Neuron (in vitro differentiated cells): ENCODE measurements around the gene PALLD.
A peak's percentile ranks its signal among the peaks of the same experiment; 100 is the strongest.

Experiments used
- H2AFZ ChIP-seq: one replicate; pipeline ENCODE4 v1.6.1; 2013; ENCODE audit warnings: low read depth, mild to moderate bottlenecking, inconsistent platforms, low read length, moderate library complexity
- H3K27me3 ChIP-seq: one replicate; pipeline ENCODE4 v1.6.1; 2013; ENCODE audit warnings: low read length; ENCODE audit not compliant: insufficient read depth
- H3K36me3 ChIP-seq: one replicate; pipeline ENCODE4 v1.6.1; 2013; ENCODE audit warnings: low read length; ENCODE audit not compliant: insufficient read depth
- H3K4me1 ChIP-seq: one replicate; pipeline ENCODE4 v1.6.1; 2013; ENCODE audit warnings: low read length; ENCODE audit not compliant: insufficient read depth
- H3K4me3 ChIP-seq: 2 replicates; pipeline ENCODE4 v1.5.1; 2013; ENCODE audit warnings: mild to moderate bottlenecking, low read length, moderate library complexity
- H3K9me3 ChIP-seq: one replicate; pipeline ENCODE4 v1.6.1; 2013; ENCODE audit warnings: low read length

The PALLD gene

GRCh38 chr4:168619266-168619631 is 122.4 kb downstream of the PALLD start:
- H3K36me3 ChIP-seq: no peaks in the 10 kb centered on the region
- H3K9me3 ChIP-seq: no peaks in the 10 kb centered on the region
- no peak overlapping the region for H2AFZ ChIP-seq
- no peaks in the 10 kb centered on the region for H3K4me1 ChIP-seq
- no peak overlapping the region for H3K4me3 ChIP-seq
- no peaks in the 10 kb centered on the region for H3K27me3 ChIP-seq

- no peak overlapping the region for H2AFZ ChIP-seq
- H3K27me3 ChIP-seq: no peaks in the 10 kb centered on the region
- no peak overlapping the region for H3K4me3 ChIP-seq
- H3K36me3 ChIP-seq: no peaks in the 10 kb centered on the region
- H3K9me3 ChIP-seq: no peaks in the 10 kb centered on the region
- no peaks in the 10 kb centered on the region for H3K4me1 ChIP-seq
Measured at GRCh38 chr4:168621806-168622589, 125.1 kb downstream of the PALLD start.

- H3K4me3 ChIP-seq: no peak overlapping the region
- H3K4me1 ChIP-seq: no peaks in the 10 kb centered on the region
- H3K9me3 ChIP-seq: no peaks in the 10 kb centered on the region
- H3K27me3 ChIP-seq: no peaks in the 10 kb centered on the region
- no peaks in the 10 kb centered on the region for H3K36me3 ChIP-seq
- H2AFZ ChIP-seq: no peak overlapping the region
Measured at GRCh38 chr4:168622600-168622999, 125.7 kb downstream of the PALLD start.

GRCh38 chr4:168623011-168623410 is 126.2 kb downstream of the PALLD start:
- no peak overlapping the region for H2AFZ ChIP-seq
- no peaks in the 10 kb centered on the region for H3K36me3 ChIP-seq
- no peaks in the 10 kb centered on the region for H3K9me3 ChIP-seq
- no peaks in the 10 kb centered on the region for H3K27me3 ChIP-seq
- H3K4me3 ChIP-seq: no peak overlapping the region
- no peaks in the 10 kb centered on the region for H3K4me1 ChIP-seq

GRCh38 chr4:168623484-168623883 is 126.6 kb downstream of the PALLD start:
- Histone ChIP-seq H3K4me1 (no peaks in the 10 kb centered on the region), H3K36me3 (no peaks in the 10 kb centered on the region), H2AFZ (no peak overlapping the region), H3K27me3 (no peaks in the 10 kb centered on the region), H3K4me3 (no peak overlapping the region), H3K9me3 (no peaks in the 10 kb centered on the region)

GRCh38 chr4:168628251-168628650 is 131.4 kb downstream of the PALLD start:
- H3K9me3 ChIP-seq: no peaks in the 10 kb centered on the region
- no peaks in the 10 kb centered on the region for H3K36me3 ChIP-seq
- H3K4me1 ChIP-seq: peaks cover 8% of the 10 kb centered on the region
- H2AFZ ChIP-seq: no peak overlapping the region
- H3K27me3 ChIP-seq: no peaks in the 10 kb centered on the region
- H3K4me3 ChIP-seq: no peak overlapping the region

GRCh38 chr4:168629566-168629965 is 132.7 kb downstream of the PALLD start:
- no peaks in the 10 kb centered on the region for H3K27me3 ChIP-seq
- H3K4me3 ChIP-seq: no peak overlapping the region
- no peaks in the 10 kb centered on the region for H3K9me3 ChIP-seq
- H3K4me1 ChIP-seq: peaks cover 20% of the 10 kb centered on the region
- no peaks in the 10 kb centered on the region for H3K36me3 ChIP-seq
- no peak overlapping the region for H2AFZ ChIP-seq

- Histone ChIP-seq H3K36me3 (no peaks in the 10 kb centered on the region), H3K4me3 (peak overlapping the region; percentile 66), H3K27me3 (no peaks in the 10 kb centered on the region)
Measured at GRCh38 chr4:168630445-168631187, 133.8 kb downstream of the PALLD start.

GRCh38 chr4:168631241-168632162 is 134.7 kb downstream of the PALLD start:
- H3K27me3 ChIP-seq: no peaks in the 10 kb centered on the region
- no peaks in the 10 kb centered on the region for H3K9me3 ChIP-seq
- no peaks in the 10 kb centered on the region for H3K36me3 ChIP-seq
- H2AFZ ChIP-seq: peak overlapping the region; percentile 83
- H3K4me1 ChIP-seq: peaks cover 27% of the 10 kb centered on the region
- H3K4me3 ChIP-seq: peak overlapping the region; percentile 66

More at GRCh38 chr4:168630445-168631187, 133.8 kb downstream of the PALLD start:
- Histone ChIP-seq H3K4me1 (peaks cover 27% of the 10 kb centered on the region), H3K9me3 (no peaks in the 10 kb centered on the region), H2AFZ (peak overlapping the region; percentile 83)

- Histone ChIP-seq H3K27me3 (no peaks in the 10 kb centered on the region), H2AFZ (peak overlapping the region; percentile 83), H3K36me3 (no peaks in the 10 kb centered on the region), H3K4me1 (peaks cover 27% of the 10 kb centered on the region), H3K9me3 (no peaks in the 10 kb centered on the region), H3K4me3 (peak overlapping the region; percentile 66)
Measured at GRCh38 chr4:168632301-168632725, 135.5 kb downstream of the PALLD start.

GRCh38 chr4:168633064-168633463 is 136.2 kb downstream of the PALLD start:
- peak overlapping the region; percentile 66 for H3K4me3 ChIP-seq
- H3K36me3 ChIP-seq: no peaks in the 10 kb centered on the region
- peaks cover 27% of the 10 kb centered on the region for H3K4me1 ChIP-seq
- H3K9me3 ChIP-seq: no peaks in the 10 kb centered on the region
- H3K27me3 ChIP-seq: no peaks in the 10 kb centered on the region
- H2AFZ ChIP-seq: no peak overlapping the region

GRCh38 chr4:168633496-168633895 is 136.6 kb downstream of the PALLD start:
- H3K4me3 ChIP-seq: peak overlapping the region; percentile 66
- no peaks in the 10 kb centered on the region for H3K27me3 ChIP-seq
- peaks cover 27% of the 10 kb centered on the region for H3K4me1 ChIP-seq
- no peaks in the 10 kb centered on the region for H3K36me3 ChIP-seq
- H3K9me3 ChIP-seq: no peaks in the 10 kb centered on the region
- H2AFZ ChIP-seq: no peak overlapping the region
